ENCODE measurements around the gene KASH5. TPM values are rescaled to one million over a fixed set of nuclear protein-coding genes. Genes with fewer than 3 reads are reported as not detected.

KASH5 gene
- total and polyA plus RNA-seq, 2 of the 13 experiments (the other 11 are each of a cell fraction or from before 2014, with no cell fraction given), result not detected

GRCh38 chr19:49451430-49452181 lies 63.6 kb downstream of the KASH5 start, which contains the start of gene PIH1D1 (continued):
- TF ChIP-seq ZNF616 (CRISPR knock-in tag; IDR thresholded peaks at IDR 0.05; ENCODE audit: low read depth) (no peak), PLRG1 (conservative IDR thresholded peaks at IDR 0.05) (no peak), TIGD3 (CRISPR knock-in tag; IDR thresholded peaks at IDR 0.05; ENCODE audit: borderline replicate concordance) (no peak), GABPB1 (CRISPR knock-in tag; IDR thresholded peaks at IDR 0.05) (peak; percentile 93), FLYWCH1 (CRISPR knock-in tag; IDR thresholded peaks at IDR 0.05) (no peak), ZNF441 (CRISPR knock-in tag; IDR thresholded peaks at IDR 0.05; ENCODE audit: borderline replicate concordance) (0 out of 2 replicates have a peak, but pooled peaks have one; percentile 52), PRPF4 (IDR thresholded peaks at IDR 0.05; ENCODE audit: low read depth, low read length, poor library complexity, severe bottlenecking) (no peak), ZNF24 (IDR thresholded peaks at IDR 0.05) (no peak), GABPA (IDR thresholded peaks at IDR 0.05; ENCODE audit: low read depth, low read length) (peak; percentile 86), GABPA (CRISPR knock-in tag; IDR thresholded peaks at IDR 0.05; ENCODE audit: low read depth) (peak; percentile 98), TCF7 (IDR thresholded peaks at IDR 0.05; ENCODE audit: low read depth) (no peak), ZNF446 (CRISPR knock-in tag; IDR thresholded peaks at IDR 0.05) (peak; percentile 29; the same call in 1 of the 2 replicates), ZNF761 (CRISPR knock-in tag; conservative IDR thresholded peaks at IDR 0.05) (0 out of 2 replicates have a peak, but pooled peaks have one; percentile 47), EZH2 (conservative IDR thresholded peaks at IDR 0.05; ENCODE audit: low read depth, low read length) (no peak), ZNF788 (CRISPR knock-in tag; IDR thresholded peaks at IDR 0.05; ENCODE audit: borderline replicate concordance) (peak; percentile 63; the same call in 1 of the 2 replicates), FUBP1 (CRISPR knock-in tag; IDR thresholded peaks at IDR 0.05; ENCODE audit: borderline replicate concordance) (no peak), FOXO1 (CRISPR knock-in tag; IDR thresholded peaks at IDR 0.05) (peak; percentile 72), SMYD3 (CRISPR knock-in tag; IDR thresholded peaks at IDR 0.05) (no peak), ZSCAN29 (CRISPR knock-in tag; conservative IDR thresholded peaks at IDR 0.05) (no peak; the same call in 1 of the 2 replicates), PRDM4 (CRISPR knock-in tag; IDR thresholded peaks at IDR 0.05; ENCODE audit: borderline replicate concordance) (0 out of 2 replicates have a peak, but pooled peaks have one; percentile 49), HIVEP1 (CRISPR knock-in tag; IDR thresholded peaks at IDR 0.05) (peak; percentile 53; the same call in 1 of the 2 replicates), TARDBP (CRISPR knock-in tag; IDR thresholded peaks at IDR 0.05) (peak; percentile 85)
- TF ChIP-seq, protein P1, sequence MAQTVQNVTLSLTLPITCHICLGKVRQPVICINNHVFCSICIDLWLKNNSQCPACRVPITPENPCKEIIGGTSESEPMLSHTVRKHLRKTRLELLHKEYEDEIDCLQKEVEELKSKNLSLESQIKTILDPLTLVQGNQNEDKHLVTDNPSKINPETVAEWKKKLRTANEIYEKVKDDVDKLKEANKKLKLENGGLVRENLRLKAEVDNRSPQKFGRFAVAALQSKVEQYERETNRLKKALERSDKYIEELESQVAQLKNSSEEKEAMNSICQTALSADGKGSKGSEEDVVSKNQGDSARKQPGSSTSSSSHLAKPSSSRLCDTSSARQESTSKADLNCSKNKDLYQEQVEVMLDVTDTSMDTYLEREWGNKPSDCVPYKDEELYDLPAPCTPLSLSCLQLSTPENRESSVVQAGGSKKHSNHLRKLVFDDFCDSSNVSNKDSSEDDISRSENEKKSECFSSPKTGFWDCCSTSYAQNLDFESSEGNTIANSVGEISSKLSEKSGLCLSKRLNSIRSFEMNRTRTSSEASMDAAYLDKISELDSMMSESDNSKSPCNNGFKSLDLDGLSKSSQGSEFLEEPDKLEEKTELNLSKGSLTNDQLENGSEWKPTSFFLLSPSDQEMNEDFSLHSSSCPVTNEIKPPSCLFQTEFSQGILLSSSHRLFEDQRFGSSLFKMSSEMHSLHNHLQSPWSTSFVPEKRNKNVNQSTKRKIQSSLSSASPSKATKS (CRISPR knock-in tag; IDR thresholded peaks at IDR 0.05), result no peak

All from HepG2 (cell line).